Activated gamma-delta T cell treated with Interleukin-2 at 50 U/mL for 16 hours (primary cell): ENCODE data around the gene CBLN3.

Source experiments
- DNase-seq: peaks from one replicate; pipeline ENCODE4 v3.0.0-alpha.2; 2020

The CBLN3 gene

GRCh38 chr14:24422694-24423601 is 6.5 kb downstream of the CBLN3 start:
- DNase-seq = no peak

GRCh38 chr14:24422261-24422660 is 7.2 kb downstream of the CBLN3 start:
- no peak for DNase-seq

GRCh38 chr14:24418492-24418873 is 11.0 kb downstream of the CBLN3 start:
- no peak for DNase-seq

GRCh38 chr14:24417832-24418491 is 11.5 kb downstream of the CBLN3 start:
- DNase-seq = no peak

GRCh38 chr14:24416932-24417619 is 12.4 kb downstream of the CBLN3 start:
- no peak for DNase-seq

GRCh38 chr14:24416254-24416931 is 13.1 kb downstream of the CBLN3 start:
- DNase-seq = no peak

GRCh38 chr14:24415421-24416253 is 13.8 kb downstream of the CBLN3 start:
- DNase-seq = no peak

- no peak for DNase-seq
Observed at GRCh38 chr14:24414732-24415420, 14.6 kb downstream of the CBLN3 start.

- DNase-seq = no peak
Observed at GRCh38 chr14:24414077-24414476, 15.4 kb downstream of the CBLN3 start.

GRCh38 chr14:24411443-24412389 is 17.8 kb downstream of the CBLN3 start:
- no peak for DNase-seq

GRCh38 chr14:24409956-24410355 is 19.5 kb downstream of the CBLN3 start:
- no peak for DNase-seq

GRCh38 chr14:24409192-24409591 is 20.3 kb downstream of the CBLN3 start:
- no peak for DNase-seq

- no peak for DNase-seq
Observed at GRCh38 chr14:24408764-24409163, 20.7 kb downstream of the CBLN3 start.

GRCh38 chr14:24407608-24408325 is 21.7 kb downstream of the CBLN3 start:
- DNase-seq = no peak

- DNase-seq = no peak
Observed at GRCh38 chr14:24406416-24406815, 23.1 kb downstream of the CBLN3 start.

- no peak for DNase-seq
Observed at GRCh38 chr14:24404814-24405213, 24.7 kb downstream of the CBLN3 start.

- DNase-seq = no peak
Observed at GRCh38 chr14:24403294-24403998, 26.0 kb downstream of the CBLN3 start.

GRCh38 chr14:24401810-24402702 is 27.4 kb downstream of the CBLN3 start:
- DNase-seq = no peak
